ENCODE results near the gene MSN.
"Not testable (repeated sequence)": the region's sequence is repeated elsewhere in the genome, so short reads cannot be mapped to it uniquely, and the experiment has no call there.

MSN gene

DNA sequence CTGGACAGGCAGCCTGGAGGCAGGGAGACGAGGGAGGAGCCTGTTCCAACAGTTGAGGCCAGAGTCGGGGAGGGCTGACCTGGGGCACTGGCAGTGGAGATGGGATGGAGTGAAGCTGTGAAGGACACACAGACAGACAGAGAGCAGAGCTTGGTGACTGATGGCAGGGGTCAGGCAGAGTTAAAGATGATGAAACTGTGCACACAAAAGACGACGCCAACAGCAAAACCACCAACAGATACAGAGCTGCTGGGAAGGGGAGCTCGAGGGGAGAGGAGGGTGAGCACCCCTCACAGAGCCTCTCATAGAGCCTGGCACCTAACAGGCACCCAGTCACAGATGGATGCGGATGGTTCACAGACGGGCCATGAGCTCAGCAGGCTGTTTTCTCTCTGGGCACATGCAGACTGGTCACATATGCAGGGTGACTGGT, 10.4 kb upstream of the MSN start:
- Mint-ChIP-seq H3K4me1 (peaks cover 12% of the 10 kb centered on the region), H3K4me3 (peak overlapping the region; percentile 72), H3K27ac (peak overlapping the region; percentile 58)
- H3K9me3 Mint-ChIP-seq; H3K27me3 Mint-ChIP-seq; ATAC-seq (ENCODE audit: low read depth); DNase-seq (ENCODE audit: low spot score in 2 of 2); H3K36me3 Mint-ChIP-seq: not testable (repeated sequence)

DNA sequence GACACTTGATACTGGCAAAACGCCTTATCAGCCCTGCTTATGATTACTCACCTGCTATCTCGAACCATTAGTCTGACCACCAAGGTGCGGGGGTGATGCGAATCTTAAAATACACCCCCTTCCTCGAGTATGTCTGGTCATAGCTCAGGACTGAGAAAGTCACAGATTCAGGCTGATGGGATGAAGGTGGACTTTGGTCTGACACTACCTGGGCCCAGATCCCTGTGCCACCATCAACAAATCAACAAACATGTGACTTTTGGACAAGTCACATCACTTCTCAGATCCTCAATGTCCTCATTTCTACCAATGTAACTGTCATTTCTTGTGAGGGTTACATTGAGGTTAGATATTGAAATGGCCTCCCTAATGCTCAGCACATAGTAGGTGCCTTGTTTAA, 9.8 kb upstream of the MSN start:
- DNase-seq (ENCODE audit: low spot score in 2 of 2) (no peak), ATAC-seq (ENCODE audit: low read depth) (no peak)
- Mint-ChIP-seq H3K9me3 (no peaks in the 10 kb centered on the region), H3K4me3 (no peak overlapping the region), H3K4me1 (peaks cover 12% of the 10 kb centered on the region), H3K27me3 (no peaks in the 10 kb centered on the region), H3K36me3 (no peaks in the 10 kb centered on the region), H3K27ac (no peak overlapping the region)

DNA sequence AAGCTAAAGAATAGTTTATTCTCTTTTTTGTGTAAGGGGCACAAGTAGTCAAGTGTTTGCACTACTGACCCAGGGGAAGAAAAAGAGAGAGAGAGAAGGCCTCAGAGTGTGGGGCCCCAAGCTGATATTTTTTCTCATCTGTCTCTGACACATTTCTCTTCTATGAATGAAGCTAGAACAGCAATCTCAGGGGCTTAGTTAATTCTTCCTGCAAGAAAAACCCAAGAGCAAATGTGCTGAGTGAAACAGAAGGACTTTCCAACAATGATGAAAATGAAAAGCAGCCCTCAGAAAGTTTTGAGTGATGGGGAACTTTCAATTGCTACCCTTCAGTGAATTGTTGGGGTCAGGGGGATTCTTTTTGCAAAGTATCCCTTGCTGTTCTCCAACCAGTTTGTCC, 9.2 kb upstream of the MSN start:
- ATAC-seq (ENCODE audit: low read depth) (no peak), DNase-seq (ENCODE audit: low spot score in 2 of 2) (no peak)
- no peaks in the 10 kb centered on the region for H3K27me3 Mint-ChIP-seq
- H3K9me3 Mint-ChIP-seq, result no peaks in the 10 kb centered on the region
- no peaks in the 10 kb centered on the region for H3K36me3 Mint-ChIP-seq
- no peak overlapping the region for H3K27ac Mint-ChIP-seq
- no peak overlapping the region for H3K4me3 Mint-ChIP-seq
- peaks cover 12% of the 10 kb centered on the region for H3K4me1 Mint-ChIP-seq

DNA sequence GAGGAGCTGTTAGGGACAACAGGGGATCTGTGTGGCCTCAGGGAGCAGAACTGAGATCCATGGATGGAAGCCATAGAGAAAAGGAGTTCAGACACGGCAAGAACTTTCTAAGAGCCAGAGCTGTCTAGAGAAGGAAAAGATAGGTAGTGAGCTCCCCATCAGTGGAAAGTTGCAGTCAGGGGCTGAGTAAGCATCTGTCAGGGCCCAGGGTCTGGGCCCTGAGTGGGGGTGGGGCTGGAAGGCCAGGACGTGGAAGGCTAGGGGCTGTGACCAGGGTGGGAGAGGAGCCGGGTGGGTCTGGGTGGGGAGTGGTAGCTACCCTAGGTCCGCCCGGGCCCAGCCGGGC, 324 bp upstream of the MSN start:
- ATAC-seq (ENCODE audit: low read depth) (peak; percentile 13), DNase-seq (ENCODE audit: low spot score in 2 of 2) (no peak)
- Mint-ChIP-seq H3K27ac (peak overlapping the region; percentile 86), H3K27me3 (no peaks in the 10 kb centered on the region), H3K4me3 (peak overlapping the region; percentile 84), H3K4me1 (peaks cover 29% of the 10 kb centered on the region), H3K9me3 (no peaks in the 10 kb centered on the region), H3K36me3 (peaks cover 17% of the 10 kb centered on the region)

DNA sequence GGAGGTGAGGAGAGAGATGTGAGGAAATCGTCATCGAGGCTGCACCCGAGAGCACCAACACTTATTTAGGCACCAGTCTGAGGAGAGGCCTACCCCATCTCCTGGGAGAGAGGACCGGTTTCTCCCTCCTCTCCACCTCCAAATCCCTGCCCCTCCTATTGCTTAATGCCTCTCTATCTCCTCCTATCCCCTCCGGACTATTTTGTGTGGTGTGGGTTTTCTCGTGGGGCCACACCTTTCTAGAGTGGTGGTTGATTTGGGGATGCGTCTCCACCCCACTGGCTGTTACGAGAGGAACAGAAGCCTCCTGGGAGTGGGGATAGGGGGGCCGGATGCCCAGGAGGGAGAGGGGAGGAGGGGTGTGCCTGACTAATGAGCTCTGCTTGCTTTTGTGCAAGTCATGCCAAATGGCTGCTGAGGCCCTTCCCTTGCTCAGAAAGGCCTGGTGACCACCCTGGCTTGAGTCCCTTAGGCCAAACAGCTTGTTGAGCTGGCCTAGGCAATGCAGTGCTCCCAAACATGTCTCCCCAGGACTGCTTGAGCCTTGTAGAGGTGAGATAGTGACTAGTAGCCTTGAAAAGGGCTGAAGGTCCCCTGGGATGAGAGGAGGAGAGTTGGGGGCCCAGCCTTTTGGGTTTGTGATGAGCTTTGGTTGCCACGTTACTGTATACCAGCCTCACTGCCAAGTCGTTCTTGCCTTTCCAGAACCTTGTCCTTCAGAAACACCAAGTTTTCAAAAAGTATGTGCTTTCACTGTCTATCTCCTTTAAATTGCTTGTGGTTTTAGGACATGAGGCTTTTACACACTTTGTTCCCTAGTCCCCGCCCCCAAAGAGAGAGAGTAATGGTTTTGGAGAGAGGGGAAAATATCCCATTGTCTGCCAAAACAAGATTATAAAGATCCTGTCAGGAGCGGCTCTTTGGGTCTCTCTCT, 1.2 kb downstream of the MSN start:
- peak overlapping the region; percentile 97 for H3K4me3 Mint-ChIP-seq
- H3K27me3 Mint-ChIP-seq, result no peaks in the 10 kb centered on the region
- H3K9me3 Mint-ChIP-seq, result no peaks in the 10 kb centered on the region
- ATAC-seq (ENCODE audit: low read depth), result peak; percentile 27
- H3K4me1 Mint-ChIP-seq, result peaks cover 38% of the 10 kb centered on the region
- H3K36me3 Mint-ChIP-seq, result peaks cover 25% of the 10 kb centered on the region
- peak overlapping the region; percentile 92 for H3K27ac Mint-ChIP-seq
- peak in 1 of 2 donors; percentile 1 for DNase-seq (ENCODE audit: low spot score in 2 of 2)

DNA sequence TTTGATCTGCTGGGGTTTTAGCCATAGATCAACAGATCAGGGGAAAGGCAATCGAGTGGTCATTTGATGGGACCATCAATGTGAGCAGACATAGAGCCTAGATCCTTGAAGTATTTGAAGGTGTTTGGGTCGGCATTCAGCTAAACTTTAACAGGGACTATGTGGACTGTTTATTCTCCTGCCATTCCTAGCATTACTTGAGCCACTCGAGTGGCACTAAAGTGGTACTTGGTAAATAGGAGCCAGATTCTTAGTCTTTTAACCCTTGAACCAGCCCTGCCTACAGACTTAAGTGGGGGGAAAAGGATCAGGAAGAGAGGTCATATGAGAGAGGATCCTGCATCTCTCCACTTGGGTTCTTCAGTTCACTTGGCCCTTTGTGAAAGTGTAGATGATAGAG, 3.8 kb downstream of the MSN start:
- Mint-ChIP-seq H3K27me3 (no peaks in the 10 kb centered on the region), H3K36me3 (peaks cover 33% of the 10 kb centered on the region), H3K27ac (peak overlapping the region; percentile 89), H3K4me3 (peak overlapping the region; percentile 84), H3K9me3 (no peaks in the 10 kb centered on the region), H3K4me1 (peaks cover 52% of the 10 kb centered on the region)
- DNase-seq (ENCODE audit: low spot score in 2 of 2), result no peak
- ATAC-seq (ENCODE audit: low read depth), result no peak

DNA sequence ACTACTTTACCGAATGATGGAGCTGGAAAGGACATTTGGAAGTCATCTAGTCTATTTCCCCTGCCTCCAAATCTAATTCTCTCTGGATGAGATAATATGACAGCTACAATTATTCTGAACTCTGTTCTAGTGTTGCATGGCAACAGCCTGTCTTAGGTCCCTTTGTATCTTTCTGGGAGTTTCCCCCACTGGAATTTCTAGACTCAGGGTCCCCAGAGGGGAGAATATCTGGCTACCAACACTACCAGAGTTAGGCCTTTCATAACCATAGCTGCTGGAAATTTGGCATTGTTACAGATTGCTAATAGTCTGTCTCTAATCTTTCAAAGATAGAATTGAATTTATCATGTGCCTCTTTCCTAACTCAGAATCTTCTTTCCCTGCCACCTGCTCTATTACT, 4.5 kb downstream of the MSN start:
- peaks cover 49% of the 10 kb centered on the region for H3K4me1 Mint-ChIP-seq
- H3K9me3 Mint-ChIP-seq, result no peaks in the 10 kb centered on the region
- H3K4me3 Mint-ChIP-seq, result peak overlapping the region; percentile 84
- ATAC-seq (ENCODE audit: low read depth), result no peak
- no peak for DNase-seq (ENCODE audit: low spot score in 2 of 2)
- H3K36me3 Mint-ChIP-seq, result peaks cover 33% of the 10 kb centered on the region
- H3K27ac Mint-ChIP-seq, result peak overlapping the region; percentile 89
- H3K27me3 Mint-ChIP-seq, result no peaks in the 10 kb centered on the region

DNA sequence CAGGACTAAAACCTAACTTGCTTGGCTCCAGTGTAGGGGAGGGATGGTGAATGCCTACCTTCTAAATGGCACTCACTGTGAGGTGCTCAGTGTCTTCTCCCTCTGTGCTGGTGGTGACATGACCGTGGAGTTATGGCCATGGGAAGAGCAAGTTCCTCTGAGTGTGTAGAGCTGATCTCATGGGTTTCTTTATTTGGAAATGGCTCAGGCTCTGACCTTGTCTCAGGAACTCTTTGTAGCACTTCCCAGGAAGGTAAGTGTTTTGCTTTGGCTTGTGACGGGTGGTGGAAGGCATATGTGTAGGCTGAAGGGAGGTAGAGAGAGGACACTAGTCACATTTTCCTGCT, 6.4 kb downstream of the MSN start:
- H3K36me3 Mint-ChIP-seq, result peaks cover 29% of the 10 kb centered on the region
- no peaks in the 10 kb centered on the region for H3K9me3 Mint-ChIP-seq
- no peaks in the 10 kb centered on the region for H3K27me3 Mint-ChIP-seq
- no peak for DNase-seq (ENCODE audit: low spot score in 2 of 2)
- H3K27ac Mint-ChIP-seq, result peak overlapping the region; percentile 94
- no peak for ATAC-seq (ENCODE audit: low read depth)
- peaks cover 56% of the 10 kb centered on the region for H3K4me1 Mint-ChIP-seq
- H3K4me3 Mint-ChIP-seq, result peak overlapping the region; percentile 83

DNA sequence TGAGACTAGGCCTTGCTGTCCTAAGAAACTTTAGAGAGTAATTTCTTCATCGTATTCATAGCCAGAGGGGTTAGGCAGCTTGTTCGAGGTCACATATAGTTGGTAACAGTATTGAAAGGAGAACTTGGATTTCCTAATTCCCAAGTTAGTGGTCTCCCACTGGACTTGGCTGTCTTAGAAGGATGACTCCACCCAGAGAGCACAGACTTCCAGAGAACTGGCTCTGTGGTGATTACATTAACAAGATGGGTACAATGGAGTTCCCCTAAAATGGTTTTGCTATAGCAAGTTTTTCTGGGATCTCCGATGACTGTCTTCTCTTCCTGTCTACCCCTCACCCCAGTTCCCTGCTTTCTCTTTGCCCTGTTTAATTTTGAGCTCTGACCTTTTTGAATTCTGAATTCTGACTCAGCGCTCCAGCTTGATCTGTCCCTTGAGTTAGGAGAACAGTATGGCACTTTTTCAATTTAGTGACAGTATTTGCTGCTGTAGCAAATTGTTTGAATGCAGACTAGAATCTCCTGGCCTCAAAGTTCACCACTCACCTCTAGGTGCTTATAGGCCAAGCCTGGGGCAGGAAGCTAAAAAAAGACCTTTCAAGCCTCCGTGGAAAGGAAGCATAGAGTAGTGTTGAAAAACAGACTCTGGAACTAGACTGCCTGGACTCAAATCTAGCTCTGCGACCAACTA, 6.9 kb downstream of the MSN start:
- DNase-seq (ENCODE audit: low spot score in 2 of 2) (no peak), ATAC-seq (ENCODE audit: low read depth) (peak; percentile 52)
- Mint-ChIP-seq H3K4me3 (peak overlapping the region; percentile 83), H3K9me3 (no peaks in the 10 kb centered on the region), H3K4me1 (peaks cover 56% of the 10 kb centered on the region), H3K36me3 (peaks cover 30% of the 10 kb centered on the region), H3K27me3 (no peaks in the 10 kb centered on the region), H3K27ac (peak overlapping the region; percentile 94)

DNA sequence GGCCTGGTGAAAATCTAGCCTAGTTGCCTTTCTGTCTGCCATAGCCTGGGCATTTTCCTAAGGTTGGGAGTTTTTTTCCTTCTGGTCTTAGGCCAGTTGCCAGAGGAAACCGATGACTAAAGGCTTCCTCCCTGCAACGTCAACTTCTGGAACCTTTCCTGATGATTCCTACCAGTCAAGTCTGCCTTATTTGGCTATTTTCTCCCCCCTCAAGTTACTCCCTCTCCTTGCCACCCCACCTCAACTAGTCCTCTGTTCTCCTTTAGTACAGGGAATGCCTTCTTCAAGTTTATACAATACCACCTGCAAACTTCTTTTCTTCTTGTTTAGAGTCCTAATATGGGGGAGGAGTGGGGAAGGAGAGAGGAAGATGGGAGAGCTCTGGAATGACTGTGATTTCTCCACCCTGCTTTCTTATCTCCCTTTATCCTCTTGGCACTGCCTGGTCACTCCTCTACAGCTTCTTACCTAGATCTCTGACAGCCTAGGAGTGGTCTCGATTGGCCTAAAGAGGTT, 10.6 kb downstream of the MSN start:
- peaks cover 59% of the 10 kb centered on the region for H3K4me1 Mint-ChIP-seq
- H3K9me3 Mint-ChIP-seq, result no peaks in the 10 kb centered on the region
- no peaks in the 10 kb centered on the region for H3K27me3 Mint-ChIP-seq
- ATAC-seq (ENCODE audit: low read depth), result no peak
- no peak for DNase-seq (ENCODE audit: low spot score in 2 of 2)
- H3K36me3 Mint-ChIP-seq, result peaks cover 25% of the 10 kb centered on the region
- peak overlapping the region; percentile 61 for H3K4me3 Mint-ChIP-seq
- H3K27ac Mint-ChIP-seq, result peak overlapping the region; percentile 74

DNA sequence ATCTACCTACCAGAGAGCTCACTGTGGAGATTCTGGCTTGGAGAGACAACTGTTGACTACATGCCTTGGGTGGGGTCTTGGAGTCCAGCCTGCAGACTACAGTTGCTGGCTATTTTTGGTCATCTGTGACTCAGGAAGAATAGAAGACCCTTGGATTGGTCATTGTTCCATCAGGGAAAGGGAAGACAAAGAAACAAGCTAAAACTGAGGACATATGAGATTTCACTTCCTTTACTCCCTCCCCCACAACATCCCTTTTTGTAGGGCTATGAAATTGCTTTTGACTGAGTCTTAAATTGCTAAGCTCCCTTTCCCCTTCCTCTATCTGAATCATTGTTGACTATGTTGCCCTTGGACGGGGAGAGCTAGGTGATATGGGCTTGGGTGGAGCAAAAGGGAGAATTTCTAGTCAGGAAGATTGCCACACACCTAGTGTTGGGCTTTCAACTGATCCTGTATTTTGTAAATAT, 11.7 kb downstream of the MSN start:
- H3K9me3 Mint-ChIP-seq, result no peaks in the 10 kb centered on the region
- ATAC-seq (ENCODE audit: low read depth) (peak; percentile 49), DNase-seq (ENCODE audit: low spot score in 2 of 2) (no peak)
- H3K27ac Mint-ChIP-seq, result peak overlapping the region; percentile 70
- H3K4me1 Mint-ChIP-seq, result peaks cover 53% of the 10 kb centered on the region
- peaks cover 25% of the 10 kb centered on the region for H3K36me3 Mint-ChIP-seq
- H3K4me3 Mint-ChIP-seq, result peak overlapping the region; percentile 64
- H3K27me3 Mint-ChIP-seq, result no peaks in the 10 kb centered on the region

DNA sequence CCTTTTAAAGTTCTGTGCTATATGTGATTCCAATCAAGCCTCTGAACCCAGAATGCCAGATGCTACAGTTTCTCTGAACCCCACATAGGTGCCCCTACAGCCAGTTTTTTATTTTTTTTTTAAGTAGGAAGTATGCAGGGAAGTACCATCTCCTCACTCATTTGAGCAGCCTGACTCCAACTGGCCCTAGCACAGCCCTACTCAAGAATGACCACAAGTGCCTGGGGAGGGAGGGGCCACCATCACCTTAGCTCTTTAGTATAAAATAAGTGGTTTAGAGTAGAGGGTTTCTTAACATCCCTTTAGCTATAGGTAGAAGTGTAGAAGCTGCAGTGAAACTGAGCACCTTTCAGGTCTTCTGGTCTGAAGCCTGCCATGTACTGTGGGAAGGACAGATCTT, 14.4 kb downstream of the MSN start:
- Mint-ChIP-seq H3K4me1 (peaks cover 58% of the 10 kb centered on the region), H3K27ac (peak overlapping the region; percentile 74), H3K36me3 (peaks cover 18% of the 10 kb centered on the region), H3K4me3 (no peak overlapping the region), H3K9me3 (no peaks in the 10 kb centered on the region), H3K27me3 (no peaks in the 10 kb centered on the region)
- DNase-seq (ENCODE audit: low spot score in 2 of 2), result no peak
- no peak for ATAC-seq (ENCODE audit: low read depth)

DNA sequence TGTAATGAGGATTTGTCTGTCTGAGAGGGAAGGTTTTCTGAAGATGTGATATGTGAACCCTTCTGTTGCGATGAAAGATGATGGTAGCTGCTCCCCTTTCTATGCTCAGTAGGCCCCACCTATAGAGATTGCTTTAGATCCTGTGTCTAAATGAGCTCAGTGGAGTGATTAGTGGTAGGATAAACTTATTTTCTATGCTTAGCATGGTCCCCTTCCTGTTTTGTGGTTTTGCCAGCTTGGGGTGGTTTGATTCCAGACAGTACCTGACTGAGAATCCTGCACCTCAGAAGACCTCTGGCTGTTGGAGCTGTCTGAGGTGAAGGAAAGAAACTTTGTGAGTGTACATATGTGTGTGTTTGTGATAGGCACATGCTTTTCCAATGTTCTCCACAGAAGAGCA, 17.7 kb downstream of the MSN start:
- ATAC-seq (ENCODE audit: low read depth) (no peak), DNase-seq (ENCODE audit: low spot score in 2 of 2) (no peak)
- H3K36me3 Mint-ChIP-seq, result peaks cover 11% of the 10 kb centered on the region
- H3K4me3 Mint-ChIP-seq, result peak overlapping the region; percentile 67
- H3K27me3 Mint-ChIP-seq, result no peaks in the 10 kb centered on the region
- peaks cover 56% of the 10 kb centered on the region for H3K4me1 Mint-ChIP-seq
- H3K9me3 Mint-ChIP-seq, result no peaks in the 10 kb centered on the region
- H3K27ac Mint-ChIP-seq, result peak overlapping the region; percentile 91

DNA sequence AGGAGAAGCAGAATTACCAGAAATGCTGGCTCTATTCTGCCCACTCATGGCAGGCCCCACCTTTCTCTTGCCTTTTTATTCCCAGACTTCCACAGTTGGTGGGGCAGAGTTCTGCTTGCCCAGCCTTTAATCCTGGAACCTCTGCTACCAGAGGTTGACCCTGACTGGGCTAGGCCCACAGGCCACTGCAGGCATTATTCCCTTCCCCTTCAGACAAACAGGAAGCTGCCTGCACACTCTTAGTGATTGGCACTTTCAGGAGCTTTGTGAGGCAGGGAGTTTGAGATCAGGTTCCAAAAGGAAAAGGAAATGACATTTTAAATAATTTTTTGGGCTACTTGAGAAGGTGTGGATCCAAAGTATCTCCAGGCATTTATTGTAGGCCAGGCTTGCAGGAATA, 18.8 kb downstream of the MSN start:
- Mint-ChIP-seq H3K4me3 (peak overlapping the region; percentile 64), H3K36me3 (peaks cover 8% of the 10 kb centered on the region), H3K9me3 (no peaks in the 10 kb centered on the region), H3K27me3 (no peaks in the 10 kb centered on the region), H3K4me1 (peaks cover 57% of the 10 kb centered on the region), H3K27ac (peak overlapping the region; percentile 91)
- no peak for ATAC-seq (ENCODE audit: low read depth)
- no peak for DNase-seq (ENCODE audit: low spot score in 2 of 2)
